ENCODE results near the gene ATAD3A.

Gene ATAD3A

GRCh38 chr1:1548591-1548990 lies 36.6 kb downstream of the ATAD3A start:
- no peak for ATAC-seq
- no peak for TF ChIP-seq ZNF565 (CRISPR knock-in tag; conservative IDR thresholded peaks at IDR 0.05; ENCODE audit: low read depth)
- TF ChIP-seq CREB5 (CRISPR knock-in tag; IDR thresholded peaks at IDR 0.05; ENCODE audit: low read depth), result no peak
- TF ChIP-seq RARB (CRISPR knock-in tag; IDR thresholded peaks at IDR 0.05), result no peak
- TF ChIP-seq GLIS3 (CRISPR knock-in tag; IDR thresholded peaks at IDR 0.05), result no peak
- TF ChIP-seq PPARA (CRISPR knock-in tag; IDR thresholded peaks at IDR 0.05; ENCODE audit: borderline replicate concordance), result no peak
- no peak for TF ChIP-seq BACH2 (CRISPR knock-in tag; IDR thresholded peaks at IDR 0.05; ENCODE audit: borderline replicate concordance)

DNA sequence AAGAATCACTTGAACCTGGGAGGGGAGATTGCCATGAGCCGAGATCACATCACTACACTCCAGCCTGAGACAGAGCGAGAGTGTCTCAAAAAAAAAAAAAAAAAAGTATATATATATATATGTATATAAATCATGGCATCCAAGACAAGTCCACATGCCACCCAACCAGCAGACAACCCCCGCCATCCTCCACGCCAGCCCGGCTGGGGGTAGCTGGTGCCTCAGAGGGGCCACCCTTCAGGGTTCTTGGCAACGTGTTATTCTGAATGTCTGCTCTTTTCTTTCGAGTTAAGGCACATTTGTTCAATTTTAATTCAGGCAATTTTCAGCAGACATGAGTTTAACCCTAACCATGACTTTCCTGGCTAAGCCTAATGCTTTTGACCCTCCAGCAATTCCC lies 38.1 kb downstream of the ATAD3A start:
- ATAC-seq, result no peak
- TF ChIP-seq RARB (CRISPR knock-in tag; IDR thresholded peaks at IDR 0.05) (no peak), ZFP30 (CRISPR knock-in tag; IDR thresholded peaks at IDR 0.05) (no peak), SNAI2 (CRISPR knock-in tag; IDR thresholded peaks at IDR 0.05) (no peak), ZFP3 (CRISPR knock-in tag; IDR thresholded peaks at IDR 0.05) (no peak)

- peak; percentile 56 for ATAC-seq
- no peak for TF ChIP-seq GLIS3 (CRISPR knock-in tag; IDR thresholded peaks at IDR 0.05)
- no peak for TF ChIP-seq ARNTL (CRISPR knock-in tag; IDR thresholded peaks at IDR 0.05; ENCODE audit: borderline replicate concordance, low read depth)
- TF ChIP-seq, protein P1, sequence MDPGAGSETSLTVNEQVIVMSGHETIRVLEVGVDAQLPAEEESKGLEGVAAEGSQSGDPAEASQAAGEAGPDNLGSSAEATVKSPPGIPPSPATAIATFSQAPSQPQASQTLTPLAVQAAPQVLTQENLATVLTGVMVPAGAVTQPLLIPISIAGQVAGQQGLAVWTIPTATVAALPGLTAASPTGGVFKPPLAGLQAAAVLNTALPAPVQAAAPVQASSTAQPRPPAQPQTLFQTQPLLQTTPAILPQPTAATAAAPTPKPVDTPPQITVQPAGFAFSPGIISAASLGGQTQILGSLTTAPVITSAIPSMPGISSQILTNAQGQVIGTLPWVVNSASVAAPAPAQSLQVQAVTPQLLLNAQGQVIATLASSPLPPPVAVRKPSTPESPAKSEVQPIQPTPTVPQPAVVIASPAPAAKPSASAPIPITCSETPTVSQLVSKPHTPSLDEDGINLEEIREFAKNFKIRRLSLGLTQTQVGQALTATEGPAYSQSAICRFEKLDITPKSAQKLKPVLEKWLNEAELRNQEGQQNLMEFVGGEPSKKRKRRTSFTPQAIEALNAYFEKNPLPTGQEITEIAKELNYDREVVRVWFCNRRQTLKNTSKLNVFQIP (CRISPR knock-in tag; IDR thresholded peaks at IDR 0.05; ENCODE audit: borderline replicate concordance, low read depth), result no peak
- no peak for TF ChIP-seq TCF4 (CRISPR knock-in tag; IDR thresholded peaks at IDR 0.05; ENCODE audit: borderline replicate concordance)
- TF ChIP-seq ZFP3 (CRISPR knock-in tag; IDR thresholded peaks at IDR 0.05), result no peak
- no peak for TF ChIP-seq ESRRG (CRISPR knock-in tag; IDR thresholded peaks at IDR 0.05)
- TF ChIP-seq BACH2 (CRISPR knock-in tag; IDR thresholded peaks at IDR 0.05; ENCODE audit: borderline replicate concordance), result no peak
- TF ChIP-seq, protein P2, sequence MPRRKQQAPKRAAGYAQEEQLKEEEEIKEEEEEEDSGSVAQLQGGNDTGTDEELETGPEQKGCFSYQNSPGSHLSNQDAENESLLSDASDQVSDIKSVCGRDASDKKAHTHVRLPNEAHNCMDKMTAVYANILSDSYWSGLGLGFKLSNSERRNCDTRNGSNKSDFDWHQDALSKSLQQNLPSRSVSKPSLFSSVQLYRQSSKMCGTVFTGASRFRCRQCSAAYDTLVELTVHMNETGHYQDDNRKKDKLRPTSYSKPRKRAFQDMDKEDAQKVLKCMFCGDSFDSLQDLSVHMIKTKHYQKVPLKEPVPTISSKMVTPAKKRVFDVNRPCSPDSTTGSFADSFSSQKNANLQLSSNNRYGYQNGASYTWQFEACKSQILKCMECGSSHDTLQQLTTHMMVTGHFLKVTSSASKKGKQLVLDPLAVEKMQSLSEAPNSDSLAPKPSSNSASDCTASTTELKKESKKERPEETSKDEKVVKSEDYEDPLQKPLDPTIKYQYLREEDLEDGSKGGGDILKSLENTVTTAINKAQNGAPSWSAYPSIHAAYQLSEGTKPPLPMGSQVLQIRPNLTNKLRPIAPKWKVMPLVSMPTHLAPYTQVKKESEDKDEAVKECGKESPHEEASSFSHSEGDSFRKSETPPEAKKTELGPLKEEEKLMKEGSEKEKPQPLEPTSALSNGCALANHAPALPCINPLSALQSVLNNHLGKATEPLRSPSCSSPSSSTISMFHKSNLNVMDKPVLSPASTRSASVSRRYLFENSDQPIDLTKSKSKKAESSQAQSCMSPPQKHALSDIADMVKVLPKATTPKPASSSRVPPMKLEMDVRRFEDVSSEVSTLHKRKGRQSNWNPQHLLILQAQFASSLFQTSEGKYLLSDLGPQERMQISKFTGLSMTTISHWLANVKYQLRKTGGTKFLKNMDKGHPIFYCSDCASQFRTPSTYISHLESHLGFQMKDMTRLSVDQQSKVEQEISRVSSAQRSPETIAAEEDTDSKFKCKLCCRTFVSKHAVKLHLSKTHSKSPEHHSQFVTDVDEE (CRISPR knock-in tag; IDR thresholded peaks at IDR 0.05), result no peak
- TF ChIP-seq, protein P3, sequence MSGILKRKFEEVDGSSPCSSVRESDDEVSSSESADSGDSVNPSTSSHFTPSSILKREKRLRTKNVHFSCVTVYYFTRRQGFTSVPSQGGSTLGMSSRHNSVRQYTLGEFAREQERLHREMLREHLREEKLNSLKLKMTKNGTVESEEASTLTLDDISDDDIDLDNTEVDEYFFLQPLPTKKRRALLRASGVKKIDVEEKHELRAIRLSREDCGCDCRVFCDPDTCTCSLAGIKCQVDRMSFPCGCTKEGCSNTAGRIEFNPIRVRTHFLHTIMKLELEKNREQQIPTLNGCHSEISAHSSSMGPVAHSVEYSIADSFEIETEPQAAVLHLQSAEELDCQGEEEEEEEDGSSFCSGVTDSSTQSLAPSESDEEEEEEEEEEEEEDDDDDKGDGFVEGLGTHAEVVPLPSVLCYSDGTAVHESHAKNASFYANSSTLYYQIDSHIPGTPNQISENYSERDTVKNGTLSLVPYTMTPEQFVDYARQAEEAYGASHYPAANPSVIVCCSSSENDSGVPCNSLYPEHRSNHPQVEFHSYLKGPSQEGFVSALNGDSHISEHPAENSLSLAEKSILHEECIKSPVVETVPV (CRISPR knock-in tag; IDR thresholded peaks at IDR 0.05), result no peak
- TF ChIP-seq ISL1 (CRISPR knock-in tag; IDR thresholded peaks at IDR 0.05), result no peak
- TF ChIP-seq RARB (CRISPR knock-in tag; IDR thresholded peaks at IDR 0.05), result no peak
- no peak for TF ChIP-seq OSR1 (CRISPR knock-in tag; IDR thresholded peaks at IDR 0.05)
- TF ChIP-seq SNAI2 (CRISPR knock-in tag; IDR thresholded peaks at IDR 0.05), result no peak
- no peak for TF ChIP-seq ZNF565 (CRISPR knock-in tag; conservative IDR thresholded peaks at IDR 0.05; ENCODE audit: low read depth)
- no peak for TF ChIP-seq ZFP30 (CRISPR knock-in tag; IDR thresholded peaks at IDR 0.05)
- TF ChIP-seq PPARA (CRISPR knock-in tag; IDR thresholded peaks at IDR 0.05; ENCODE audit: borderline replicate concordance), result no peak
Observed at GRCh38 chr1:1550591-1551432, 38.9 kb downstream of the ATAD3A start.

- no peak for ATAC-seq
- TF ChIP-seq, protein P3 (CRISPR knock-in tag; IDR thresholded peaks at IDR 0.05), result no peak
Observed at GRCh38 chr1:1551524-1552262, 39.7 kb downstream of the ATAD3A start.
